HepG2 (cell line): Measurements from ENCODE around the gene SLC5A6. TPM values are rescaled to one million over a fixed set of nuclear protein-coding genes. Genes with fewer than 3 reads are reported as not detected.

Experiments used
- AKNA ChIP-seq: sonication (generic); formaldehyde crosslinking; IDR thresholded peaks from 2 replicates; pipeline ENCODE4 v1.4.0; 2020; ENCODE audit warnings: missing genetic modification reagents, borderline replicate concordance
- ARID3A ChIP-seq: IDR thresholded peaks from 2 replicates; pipeline ENCODE4 v1.6.1; 2012; ENCODE audit warnings: low read depth, low read length, improper control_type of control experiment
- GTF2F1 ChIP-seq: fragments of 150-350 bp; IDR thresholded peaks from 2 replicates; pipeline ENCODE4 v1.6.1; 2014; ENCODE audit warnings: low read length
- IKZF1 ChIP-seq: fragments of 450-650 bp; IDR thresholded peaks from 2 replicates; pipeline ENCODE4 v1.7.1; 2016
- KAT7 ChIP-seq: IDR thresholded peaks from 2 replicates; pipeline ENCODE4 v1.6.1; 2018; ENCODE audit warnings: borderline replicate concordance, missing compliant biosample characterization
- NPAS2 ChIP-seq: sonication (generic); formaldehyde crosslinking; IDR thresholded peaks from 2 replicates; pipeline ENCODE4 v1.8.0; 2022; ENCODE audit warnings: mild to moderate bottlenecking, missing genetic modification reagents, borderline replicate concordance
- PAWR ChIP-seq: sonication (generic); formaldehyde crosslinking; IDR thresholded peaks from 2 replicates; pipeline ENCODE4 v1.4.0; 2020; ENCODE audit warnings: missing genetic modification reagents, mild to moderate bottlenecking, borderline replicate concordance
- SCMH1 ChIP-seq: sonication (generic); formaldehyde crosslinking; IDR thresholded peaks from 2 replicates; pipeline ENCODE4 v1.9.0; 2021; ENCODE audit warnings: missing genetic modification reagents, mild to moderate bottlenecking, borderline replicate concordance
- SRSF9 ChIP-seq: fragments of 200-400 bp; formaldehyde crosslinking; IDR thresholded peaks from 2 replicates; pipeline ENCODE4 v1.6.1; 2018; ENCODE audit warnings: borderline replicate concordance, mild to moderate bottlenecking, low read depth, low read length; ENCODE audit not compliant: insufficient read depth, poor library complexity, severe bottlenecking
- THRA ChIP-seq: sonication (generic); formaldehyde crosslinking; IDR thresholded peaks from 2 replicates; pipeline ENCODE4 v1.4.0; 2020; ENCODE audit warnings: missing genetic modification reagents, borderline replicate concordance
- YY1 ChIP-seq: IDR thresholded peaks from 2 replicates; pipeline ENCODE4 v1.6.1; 2011; ENCODE audit warnings: low read length, low read depth, moderate library complexity, mild to moderate bottlenecking; ENCODE audit not compliant: insufficient read depth, insufficient replicate concordance
- ZBED4 ChIP-seq: sonication (generic); formaldehyde crosslinking; IDR thresholded peaks from 2 replicates; pipeline ENCODE4 v1.4.0; 2020; ENCODE audit warnings: missing genetic modification reagents, borderline replicate concordance
- ZFP90 ChIP-seq: sonication (generic); formaldehyde crosslinking; IDR thresholded peaks from 2 replicates; pipeline ENCODE4 v1.8.0; 2022; ENCODE audit warnings: missing genetic modification reagents, mild to moderate bottlenecking, inconsistent platforms, borderline replicate concordance
- ZNF496 ChIP-seq: sonication (generic); formaldehyde crosslinking; IDR thresholded peaks from 2 replicates; pipeline ENCODE4 v1.8.1; 2023; ENCODE audit warnings: mild to moderate bottlenecking, moderate library complexity, missing genetic modification reagents; ENCODE audit not compliant: insufficient replicate concordance
- ZNF547 ChIP-seq: sonication (generic); formaldehyde crosslinking; IDR thresholded peaks from 2 replicates; pipeline ENCODE4 v1.5.1; 2020; ENCODE audit warnings: mild to moderate bottlenecking, missing genetic modification reagents
- ZNF792 ChIP-seq: IDR thresholded peaks from 2 replicates; pipeline ENCODE4 v1.6.1; 2016
- polyA plus RNA-seq, 8 experiments: library from polyadenylated mRNA; depleted of rRNA in 3 of 8; stranded (reverse) in 7 of 8; unstranded in 1 of 8; fragments of >200 nt; fragmentation: Illumina TruSeq in 4 of 8; extraction: Trizol in 4 of 8; gene quantifications; 2 replicates each; pipeline versions ENCODE4 v1.2.1 to v1.2.3, GENCODE V29; 2011 to 2016; ENCODE audit warnings: low read depth in 4 of 8, missing spikeins in 1 of 8, mixed read lengths in 1 of 8; ENCODE audit not compliant: insufficient read depth in 1 of 8
- total RNA-seq, 5 experiments: library from RNA; depleted of rRNA; stranded (reverse); fragments of >200 nt; fragmentation: Illumina TruSeq; extraction: Trizol; gene quantifications; 2 replicates each; pipeline ENCODE4 v1.2.3, GENCODE V29; 2016; ENCODE audit warnings: low read depth in 1 of 5

Gene SLC5A6
- total and polyA plus RNA-seq, 2 of the 13 experiments (the other 11 are each of a cell fraction or from before 2014, with no cell fraction given), result 135 to 417 TPM

- TF ChIP-seq YY1 (no peak), SCMH1 (CRISPR knock-in tag) (no peak), ZFP90 (CRISPR knock-in tag) (no peak), GTF2F1 (no peak), KAT7 (no peak), ZBED4 (CRISPR knock-in tag) (no peak), ZNF792 (no peak), THRA (peak; percentile 41; the same call in 1 of the 2 replicates), ARID3A (no peak; the same call in 1 of the 2 replicates), IKZF1 (no peak), NPAS2 (no peak), AKNA (CRISPR knock-in tag) (no peak), SRSF9 (no peak), ZNF547 (no peak), PAWR (CRISPR knock-in tag) (no peak), ZNF496 (CRISPR knock-in tag) (no peak)
Observed at GRCh38 chr2:27209621-27210401, 2.3 kb downstream of the SLC5A6 start (continued).
